ENCODE data around the gene UBB. TPM values are rescaled to one million over a fixed set of nuclear protein-coding genes. Genes with fewer than 3 reads are reported as not detected.
"Not testable (repeated sequence)": the region's sequence is repeated elsewhere in the genome, so short reads cannot be mapped to it uniquely, and the experiment has no call there.

Gene UBB
- total RNA-seq, 3 donors from 2014 or later: 735 to 835 (median 828) TPM

GRCh38 chr17:16383216-16383615 lies 2.3 kb downstream of the UBB start:
- intact Hi-C loops (cut with DNase I; ENCODE audit: low total_unique reads): no loop called here
- DNase-seq (ENCODE audit: low spot score in 2 of 2): no peak
- Histone ChIP-seq H3K9me3 (no peaks in the 10 kb centered on the region), H3K27ac (peak overlapping the region in 1 of 2 donors; percentile 29), H3K4me3 (peak overlapping the region in 1 of 3 donors; percentile 69), H3K36me3 (no peaks in the 10 kb centered on the region), H3K27me3 (no peaks in the 10 kb centered on the region), H3K4me1 (peaks cover 0 to 18% of the 10 kb centered on the region in 2 donors)
- TF ChIP-seq POLR2A (IDR thresholded peaks at IDR 0.05): no peak
- TF ChIP-seq, protein P1, sequence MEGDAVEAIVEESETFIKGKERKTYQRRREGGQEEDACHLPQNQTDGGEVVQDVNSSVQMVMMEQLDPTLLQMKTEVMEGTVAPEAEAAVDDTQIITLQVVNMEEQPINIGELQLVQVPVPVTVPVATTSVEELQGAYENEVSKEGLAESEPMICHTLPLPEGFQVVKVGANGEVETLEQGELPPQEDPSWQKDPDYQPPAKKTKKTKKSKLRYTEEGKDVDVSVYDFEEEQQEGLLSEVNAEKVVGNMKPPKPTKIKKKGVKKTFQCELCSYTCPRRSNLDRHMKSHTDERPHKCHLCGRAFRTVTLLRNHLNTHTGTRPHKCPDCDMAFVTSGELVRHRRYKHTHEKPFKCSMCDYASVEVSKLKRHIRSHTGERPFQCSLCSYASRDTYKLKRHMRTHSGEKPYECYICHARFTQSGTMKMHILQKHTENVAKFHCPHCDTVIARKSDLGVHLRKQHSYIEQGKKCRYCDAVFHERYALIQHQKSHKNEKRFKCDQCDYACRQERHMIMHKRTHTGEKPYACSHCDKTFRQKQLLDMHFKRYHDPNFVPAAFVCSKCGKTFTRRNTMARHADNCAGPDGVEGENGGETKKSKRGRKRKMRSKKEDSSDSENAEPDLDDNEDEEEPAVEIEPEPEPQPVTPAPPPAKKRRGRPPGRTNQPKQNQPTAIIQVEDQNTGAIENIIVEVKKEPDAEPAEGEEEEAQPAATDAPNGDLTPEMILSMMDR (IDR thresholded peaks at IDR 0.05): no peak
- no peak for TF ChIP-seq POLR2AphosphoS5 (IDR thresholded peaks at IDR 0.05)

- Histone ChIP-seq H3K36me3 (no peaks in the 10 kb centered on the region), H3K9me3 (no peaks in the 10 kb centered on the region), H3K27me3 (no peaks in the 10 kb centered on the region), H3K4me1 (peaks cover 0 to 18% of the 10 kb centered on the region in 2 donors), H3K4me3 (peak overlapping the region in 1 of 3 donors; percentile 69), H3K27ac (peak overlapping the region in 1 of 2 donors; percentile 29)
- DNase-seq (ENCODE audit: low spot score in 2 of 2): no peak
- intact Hi-C loops (cut with DNase I; ENCODE audit: low total_unique reads): loop anchor here (2.0 kb wide), 1 partner anchor 69 kb away; no protein-coding TSS in a partner anchor
- no peak for TF ChIP-seq POLR2A (IDR thresholded peaks at IDR 0.05)
- TF ChIP-seq, protein P1 (IDR thresholded peaks at IDR 0.05): no peak
- no peak for TF ChIP-seq POLR2AphosphoS5 (IDR thresholded peaks at IDR 0.05)
Measured at GRCh38 chr17:16383772-16384287, 2.9 kb downstream of the UBB start.

GRCh38 chr17:16384557-16384956 lies 3.7 kb downstream of the UBB start:
- intact Hi-C loops (cut with DNase I; ENCODE audit: low total_unique reads): loop anchor here (2.0 kb wide), 1 partner anchor 68 kb away; no protein-coding TSS in a partner anchor
- no peak for DNase-seq (ENCODE audit: low spot score in 2 of 2)
- Histone ChIP-seq H3K4me3 (no peak overlapping the region), H3K27me3 (no peaks in the 10 kb centered on the region), H3K4me1 (peaks cover 0 to 18% of the 10 kb centered on the region in 2 donors), H3K36me3 (no peaks in the 10 kb centered on the region), H3K9me3 (no peaks in the 10 kb centered on the region), H3K27ac (no peak overlapping the region)
- TF ChIP-seq, protein P1 (IDR thresholded peaks at IDR 0.05): no peak
- TF ChIP-seq POLR2AphosphoS5 (IDR thresholded peaks at IDR 0.05) (no peak), POLR2A (IDR thresholded peaks at IDR 0.05) (no peak)

DNA sequence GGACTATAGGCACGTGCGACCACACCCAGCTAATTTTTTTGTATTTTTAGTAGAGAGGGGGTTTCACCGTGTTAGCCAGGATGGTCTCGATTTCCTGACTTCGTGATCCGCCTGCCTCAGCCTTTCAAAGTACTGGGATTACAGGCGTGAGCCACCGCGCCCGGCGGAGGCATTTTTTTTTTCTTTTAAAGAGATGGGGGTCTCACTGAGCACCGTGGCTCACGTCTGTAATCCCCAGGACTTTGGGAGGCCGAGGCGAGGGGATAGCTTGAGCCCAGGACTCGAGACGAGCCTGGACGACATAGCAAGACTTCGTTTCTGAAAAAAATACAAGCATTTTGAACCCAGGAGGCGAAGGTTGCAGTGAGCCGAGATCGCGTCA lies 5.2 kb downstream of the UBB start:
- H3K36me3 ChIP-seq; H3K27ac ChIP-seq; H3K27me3 ChIP-seq; H3K9me3 ChIP-seq; intact Hi-C loops (cut with DNase I; ENCODE audit: low total_unique reads); DNase-seq (ENCODE audit: low spot score in 2 of 2): not testable (repeated sequence)
- peak overlapping the region; percentile 39 to 67 (median 51) for H3K4me3 ChIP-seq
- peaks cover 0 to 18% of the 10 kb centered on the region in 2 donors for H3K4me1 ChIP-seq

DNA sequence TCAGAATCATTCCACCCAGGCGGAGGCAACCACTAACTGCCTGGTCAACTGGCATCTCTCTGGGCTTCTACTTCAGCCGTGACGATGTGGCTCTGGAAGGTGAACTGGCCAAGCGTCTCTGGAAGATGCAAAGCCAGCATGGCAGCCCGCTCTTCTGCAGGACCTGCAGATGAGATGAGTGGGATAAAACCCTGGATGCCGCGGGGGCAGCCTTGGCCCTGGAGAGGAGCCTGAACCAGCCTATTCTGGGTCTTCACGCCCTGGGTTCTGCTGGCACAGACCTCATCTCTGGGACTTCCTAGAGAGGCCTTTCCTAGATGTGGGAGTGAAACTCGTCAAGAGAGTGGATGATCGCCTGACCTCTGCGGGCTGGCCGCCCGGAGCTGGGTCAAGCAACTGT lies 10.6 kb downstream of the UBB start:
- Histone ChIP-seq H3K9me3 (no peaks in the 10 kb centered on the region), H3K4me3 (no peak overlapping the region), H3K27ac (no peak overlapping the region), H3K27me3 (no peaks in the 10 kb centered on the region), H3K4me1 (no peaks in the 10 kb centered on the region), H3K36me3 (no peaks in the 10 kb centered on the region)
- TF ChIP-seq, protein P1 (IDR thresholded peaks at IDR 0.05): no peak
- no peak for TF ChIP-seq POLR2AphosphoS5 (IDR thresholded peaks at IDR 0.05)
- TF ChIP-seq POLR2A (IDR thresholded peaks at IDR 0.05): no peak
- intact Hi-C loops (cut with DNase I; ENCODE audit: low total_unique reads): no loop called here
- no peak for DNase-seq (ENCODE audit: low spot score in 2 of 2)

DNA sequence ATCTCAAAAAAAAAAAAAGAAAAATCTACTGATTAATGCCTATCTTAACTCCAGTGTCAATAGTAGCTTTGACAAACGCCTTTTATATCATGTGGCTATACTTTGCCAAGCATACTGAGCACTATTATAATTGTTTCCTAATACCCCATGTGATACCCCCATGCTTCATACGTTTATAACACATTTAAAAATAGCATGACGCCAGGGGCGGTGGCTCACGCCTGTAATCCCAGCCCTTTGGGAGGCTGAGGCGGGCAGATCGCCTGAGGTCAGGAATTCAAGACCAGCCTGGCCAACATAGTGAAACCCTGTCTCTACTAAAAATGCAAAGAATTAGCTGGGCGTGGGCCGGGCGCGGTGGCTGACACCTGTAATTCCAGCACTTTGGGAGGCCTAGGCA lies 11.6 kb downstream of the UBB start:
- DNase-seq (ENCODE audit: low spot score in 2 of 2); H3K36me3 ChIP-seq; intact Hi-C loops (cut with DNase I; ENCODE audit: low total_unique reads); H3K4me1 ChIP-seq; H3K9me3 ChIP-seq; H3K27ac ChIP-seq; H3K4me3 ChIP-seq; H3K27me3 ChIP-seq: not testable (repeated sequence)

DNA sequence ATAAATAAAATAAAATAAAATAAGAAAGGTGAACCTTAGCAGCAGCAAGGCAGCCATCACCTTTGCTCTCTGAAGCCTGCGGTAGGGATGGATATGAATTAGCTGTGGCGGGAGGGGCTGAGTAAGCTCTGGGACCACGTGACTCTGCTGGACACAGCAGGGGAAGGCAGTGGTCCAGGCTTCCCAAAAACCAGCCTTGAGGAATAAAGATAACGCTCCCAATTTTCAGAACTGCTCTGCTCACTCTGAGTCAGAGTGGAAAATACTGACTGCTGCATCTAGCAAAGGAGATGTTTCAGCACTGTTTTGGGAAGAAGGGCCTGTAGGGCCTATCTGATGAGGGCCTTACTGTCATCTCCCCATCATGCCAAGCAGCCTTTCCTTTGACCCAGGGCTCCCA lies 15.0 kb downstream of the UBB start:
- H3K36me3 ChIP-seq; DNase-seq (ENCODE audit: low spot score in 2 of 2); H3K27me3 ChIP-seq; H3K9me3 ChIP-seq; H3K4me3 ChIP-seq; H3K4me1 ChIP-seq; intact Hi-C loops (cut with DNase I; ENCODE audit: low total_unique reads): not testable (repeated sequence)
- peak overlapping the region in 1 of 2 donors; percentile 25 for H3K27ac ChIP-seq

DNA sequence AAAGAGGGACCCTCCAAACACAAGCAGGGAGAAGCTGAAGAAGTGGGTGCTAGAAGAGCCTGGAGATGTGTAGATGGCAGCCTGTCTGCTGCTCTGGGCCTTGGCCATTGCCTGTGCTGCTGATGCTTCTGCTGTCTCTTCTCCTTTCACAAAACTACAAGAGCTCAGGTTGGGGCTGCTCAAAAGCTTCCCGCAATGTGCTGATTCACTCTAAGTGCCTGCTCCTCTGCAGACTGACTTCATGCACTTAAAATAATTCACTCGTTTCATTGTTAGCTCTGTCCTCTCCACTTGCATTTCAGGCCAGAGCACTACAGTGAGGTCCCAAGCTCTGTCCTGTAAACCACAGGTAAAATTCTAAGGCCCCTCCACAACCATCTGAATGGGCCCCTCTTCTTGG lies 15.8 kb downstream of the UBB start:
- H3K4me3 ChIP-seq; H3K9me3 ChIP-seq; DNase-seq (ENCODE audit: low spot score in 2 of 2); H3K4me1 ChIP-seq; H3K27ac ChIP-seq; intact Hi-C loops (cut with DNase I; ENCODE audit: low total_unique reads); H3K36me3 ChIP-seq; H3K27me3 ChIP-seq: not testable (repeated sequence)
